Stimulated activated CD8-positive, alpha-beta memory T cell treated with anti-CD3 and anti-CD28 coated beads, Interleukin-12 subunit alpha, Interleukin-12 subunit beta, amount 100 ng/mL, for 1 hour (primary cell): ENCODE results near the gene CATSPERB.
A peak's percentile ranks its signal among the peaks of the same experiment; 100 is the strongest.
"Not testable (repeated sequence)": the region's sequence is repeated elsewhere in the genome, so short reads cannot be mapped to it uniquely, and the experiment has no call there.

Experiments
- DNase-seq: peaks from one replicate; pipeline ENCODE4 v3.0.0-alpha.2; 2020; ENCODE audit warnings: low read depth

CATSPERB gene

DNA sequence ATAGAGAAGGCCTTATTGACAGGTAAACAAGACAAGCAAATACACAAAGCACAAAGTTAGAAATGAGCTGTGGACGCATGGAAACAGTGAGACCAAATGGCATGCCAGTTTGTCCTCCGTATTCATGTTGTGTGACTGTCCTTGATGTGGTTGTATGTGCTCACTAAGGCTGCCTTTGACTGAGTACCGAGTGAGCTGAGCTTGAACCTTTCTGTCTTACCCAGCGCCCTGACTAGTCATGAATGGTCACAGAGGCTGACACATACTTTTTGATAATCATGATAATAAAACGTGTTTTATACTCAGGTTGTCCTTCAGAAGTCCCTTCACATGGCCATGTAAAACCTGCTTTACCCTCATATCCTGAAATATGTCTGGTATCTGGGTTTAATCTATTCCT is 553 bp upstream of the CATSPERB start:
- no peak for DNase-seq

DNA sequence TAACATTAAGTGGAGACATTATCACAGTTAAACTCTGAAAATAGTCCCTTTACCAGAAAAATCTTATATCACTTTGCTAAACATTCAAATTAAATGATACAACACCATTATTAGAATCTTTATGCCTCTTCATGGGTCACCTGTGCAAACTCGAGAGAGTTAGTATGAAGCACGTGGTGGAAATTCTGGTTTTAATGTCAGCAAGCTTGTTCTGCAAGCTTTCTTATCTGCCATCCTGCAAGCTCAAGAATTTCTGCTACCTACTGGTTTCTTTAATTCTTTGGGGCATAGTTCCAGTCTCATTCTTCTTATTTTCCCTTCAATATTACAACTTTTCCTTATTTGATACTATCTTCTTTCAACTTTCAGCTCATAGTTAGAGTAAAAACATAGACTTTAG is 868 bp downstream of the CATSPERB start:
- no peak for DNase-seq

GRCh38 chr14:91729756-91730155 is 2.1 kb downstream of the CATSPERB start:
- no peak for DNase-seq

DNA sequence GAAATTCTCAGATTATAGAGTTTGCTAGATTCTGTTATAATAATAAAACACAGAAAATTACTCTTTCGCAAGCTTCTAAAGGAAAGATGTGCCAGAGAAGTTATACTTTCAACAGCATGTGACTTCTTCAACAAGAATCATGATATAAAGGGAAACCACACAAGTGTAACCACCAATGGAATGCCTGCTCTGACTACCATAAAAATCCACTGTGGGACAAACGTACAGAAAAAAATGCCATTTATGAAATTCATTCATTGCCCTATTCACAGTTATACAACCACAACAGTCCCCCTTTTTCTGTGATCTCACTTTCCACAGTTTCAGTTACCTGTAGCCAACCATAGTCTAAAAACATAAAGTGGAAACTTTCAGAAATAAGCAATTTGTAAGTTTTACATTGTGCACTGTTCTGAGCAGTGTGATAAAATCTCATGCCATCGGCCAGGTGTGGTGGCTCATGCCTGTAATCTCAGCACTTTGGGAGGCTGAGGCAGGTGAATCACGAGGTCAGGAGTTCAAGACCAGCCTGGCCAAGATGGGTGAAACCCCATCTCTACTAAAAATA is 3.2 kb downstream of the CATSPERB start:
- DNase-seq, result no peak

DNA sequence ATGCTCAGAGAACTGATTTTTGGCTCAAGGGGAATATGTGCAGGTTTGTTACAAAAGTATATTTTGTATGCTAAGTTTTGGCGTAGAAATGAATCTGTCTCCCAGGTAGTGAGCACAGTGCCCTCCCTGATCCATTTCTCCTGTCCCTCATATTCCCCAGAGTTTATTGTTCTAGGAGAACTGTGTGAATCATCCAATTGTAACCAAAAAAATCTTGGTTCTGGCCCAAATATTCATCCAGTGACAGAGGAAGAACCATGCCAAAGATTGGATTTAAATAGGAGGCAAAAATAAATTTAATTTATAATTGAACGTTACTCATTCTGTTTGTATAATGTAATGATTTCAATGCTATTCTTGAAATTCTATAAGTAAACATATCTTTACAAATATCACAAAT is 4.8 kb downstream of the CATSPERB start:
- DNase-seq, result no peak

DNA sequence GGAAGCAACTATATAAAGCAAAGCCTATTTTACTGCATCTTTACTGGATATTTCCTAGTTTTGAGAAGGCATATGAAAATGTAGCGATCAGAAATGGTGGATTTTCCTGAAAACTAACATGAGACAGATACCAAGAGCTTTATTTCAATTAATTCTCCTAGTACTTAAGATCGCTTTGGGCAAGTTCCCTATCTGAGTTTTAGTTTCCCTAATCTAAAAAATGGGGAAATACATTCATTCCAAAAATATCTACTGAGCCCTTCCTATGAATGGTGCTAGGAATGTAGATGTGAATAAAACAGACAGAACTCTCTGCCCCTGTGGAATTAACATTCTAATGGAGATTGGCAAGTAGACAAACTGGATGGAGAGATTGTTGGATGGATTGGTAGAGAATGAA is 8.4 kb downstream of the CATSPERB start:
- DNase-seq, result no peak

DNA sequence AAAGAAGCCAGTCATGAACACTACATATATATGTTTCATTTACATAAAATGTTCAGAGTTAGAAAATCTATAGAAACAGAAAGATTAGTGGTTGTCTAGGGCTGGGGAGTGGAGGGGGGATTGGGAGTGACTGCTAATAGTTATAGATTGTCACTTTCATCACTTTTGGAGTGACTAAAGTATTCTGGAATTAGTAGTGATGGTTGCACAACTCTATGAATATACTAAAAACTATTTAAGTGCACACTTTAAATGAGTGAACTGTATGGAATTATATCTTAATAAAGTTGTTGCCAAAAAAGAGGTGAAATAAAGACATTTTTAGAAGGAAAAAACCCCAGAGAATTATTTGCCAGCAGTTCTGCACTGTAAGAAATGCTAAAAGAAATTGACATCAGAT is 9.5 kb downstream of the CATSPERB start:
- no peak for DNase-seq

GRCh38 chr14:91719839-91720238 is 12.0 kb downstream of the CATSPERB start:
- no peak for DNase-seq

- DNase-seq, result no peak
Observed at GRCh38 chr14:91716999-91717398, 14.9 kb downstream of the CATSPERB start.

GRCh38 chr14:91714805-91715204 is 17.1 kb downstream of the CATSPERB start:
- peak; percentile 9 for DNase-seq

GRCh38 chr14:91708795-91709194 is 23.1 kb downstream of the CATSPERB start:
- no peak for DNase-seq

DNA sequence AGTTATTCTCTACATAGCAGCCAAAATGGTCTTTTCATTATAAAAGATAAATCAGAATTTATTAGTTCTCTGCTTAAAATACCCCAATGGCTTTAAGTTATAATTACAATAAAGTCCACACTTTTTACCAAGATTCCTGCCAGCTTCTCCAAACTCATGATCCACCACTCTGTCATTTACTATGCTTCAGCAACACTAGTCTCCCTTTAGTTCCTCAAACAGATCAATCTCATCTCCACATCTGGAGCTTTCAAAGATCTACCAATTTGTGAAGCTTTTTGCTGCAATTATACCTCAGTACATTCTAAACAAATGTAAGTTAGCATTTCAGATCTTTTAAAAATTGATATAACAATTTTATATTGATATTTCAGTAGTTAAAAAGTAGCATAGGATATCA is 24.9 kb downstream of the CATSPERB start:
- no peak for DNase-seq

- DNase-seq, result no peak
Observed at GRCh38 chr14:91694643-91695042, 37.2 kb downstream of the CATSPERB start.

GRCh38 chr14:91693346-91693745 is 38.5 kb downstream of the CATSPERB start:
- no peak for DNase-seq

- DNase-seq, result no peak
Observed at GRCh38 chr14:91692075-91692474, 39.8 kb downstream of the CATSPERB start.

- DNase-seq, result no peak
Observed at GRCh38 chr14:91689608-91690007, 42.3 kb downstream of the CATSPERB start.

DNA sequence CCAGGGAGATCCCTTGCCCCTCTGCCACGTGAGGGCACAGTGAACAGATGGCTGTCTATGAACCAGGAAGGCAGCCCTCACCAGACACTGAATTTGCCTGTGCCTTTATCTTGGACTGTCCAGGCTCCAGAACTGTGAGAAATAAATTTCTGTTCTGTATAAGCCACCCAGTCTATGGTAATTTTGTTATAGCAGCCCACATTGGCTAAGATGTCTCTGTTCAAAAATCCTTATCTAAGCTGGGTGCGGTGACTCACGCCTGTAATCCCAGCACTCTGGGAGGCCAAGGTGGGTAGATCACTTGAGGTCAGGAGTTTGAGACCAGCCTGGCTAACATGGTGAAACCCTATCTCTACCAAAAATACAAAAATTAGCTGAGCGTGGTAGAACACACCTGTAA is 44.5 kb downstream of the CATSPERB start:
- not testable (repeated sequence) for DNase-seq

DNA sequence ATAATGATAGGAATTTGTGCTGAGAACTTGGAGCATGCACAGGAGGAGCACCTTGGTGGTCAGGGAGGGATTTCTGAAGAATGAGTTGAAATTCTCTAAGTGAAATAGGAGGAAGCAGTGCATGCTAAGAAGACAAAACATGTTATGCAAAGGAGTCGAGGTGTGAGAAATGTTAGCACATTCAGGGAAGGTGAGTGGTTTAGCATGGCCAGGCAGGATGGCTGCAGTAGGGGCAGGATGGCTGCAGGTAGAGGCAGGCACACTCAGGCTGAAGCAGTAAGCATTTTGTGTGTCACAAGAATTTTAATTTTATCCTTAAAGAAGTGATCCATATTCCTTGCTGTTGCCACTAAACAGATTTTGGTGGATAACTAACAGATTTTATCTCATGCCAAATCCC is 46.3 kb downstream of the CATSPERB start:
- DNase-seq, result no peak

DNA sequence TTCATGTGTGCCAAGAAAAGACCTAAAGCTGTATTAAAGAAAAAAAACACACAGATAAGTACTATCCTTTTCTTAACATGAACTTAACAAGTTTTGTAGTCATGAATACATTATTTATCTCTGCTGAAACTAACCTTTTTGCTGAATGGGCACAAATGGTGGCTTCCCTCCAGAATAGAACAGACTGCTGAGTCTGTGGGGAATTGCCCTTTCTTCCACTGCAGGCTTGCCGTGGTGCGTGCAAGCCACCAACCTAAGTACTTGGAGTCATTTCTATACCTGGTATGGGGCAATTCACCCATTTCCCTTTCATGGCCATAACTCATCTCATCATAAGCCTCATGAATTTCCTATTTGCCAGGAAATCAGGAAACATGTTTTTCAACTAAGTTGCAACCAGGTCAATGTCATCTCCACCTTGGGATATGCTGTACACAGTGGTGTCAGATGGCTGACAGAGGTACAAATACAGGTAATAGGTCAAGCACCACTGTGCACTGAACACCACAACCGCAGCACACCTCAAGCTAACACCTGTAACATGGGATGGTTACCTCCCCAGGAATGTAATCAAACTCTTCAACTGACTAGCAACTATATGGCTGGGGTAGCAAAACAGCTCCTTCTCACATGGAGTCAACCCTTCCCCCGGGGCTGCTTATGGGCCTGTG is 49.9 kb downstream of the CATSPERB start:
- DNase-seq, result no peak

DNA sequence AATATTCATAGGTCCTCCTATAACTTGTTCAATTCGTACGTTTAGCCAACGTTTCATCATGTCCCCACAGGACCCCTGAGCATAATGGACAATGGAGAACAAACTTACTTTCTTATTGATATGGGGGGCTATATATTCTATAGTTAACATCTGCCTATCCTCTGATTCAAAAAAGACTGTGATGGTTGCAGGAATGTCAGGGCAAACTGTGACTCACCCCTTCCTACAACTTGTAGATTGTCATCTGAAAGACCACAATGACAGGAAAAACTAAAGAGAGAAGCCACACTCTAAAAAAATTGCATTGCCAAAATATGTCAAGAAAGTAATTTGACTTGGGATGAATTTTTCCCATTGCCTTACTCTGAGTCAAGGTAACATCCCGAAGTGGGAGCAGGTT is 50.8 kb downstream of the CATSPERB start:
- DNase-seq, result no peak

GRCh38 chr14:91679273-91679672 is 52.6 kb downstream of the CATSPERB start:
- no peak for DNase-seq

GRCh38 chr14:91677687-91678086 is 54.2 kb downstream of the CATSPERB start:
- DNase-seq, result not testable (repeated sequence)

- DNase-seq, result no peak
Observed at GRCh38 chr14:91674911-91675310, 57.0 kb downstream of the CATSPERB start.

- DNase-seq, result no peak
Observed at GRCh38 chr14:91669867-91670266, 62.0 kb downstream of the CATSPERB start.
